GM12801 (cell line): ENCODE measurements around the gene SLAMF8.

Experiments
- TF ChIP-seq, protein P1 (sequence below): IDR thresholded peaks from one replicate; pipeline ENCODE4 v1.5.1; 2011; ENCODE audit warnings: control low read depth; ENCODE audit not compliant: insufficient read length; ENCODE audit errors: extremely low read depth

Gene SLAMF8

DNA sequence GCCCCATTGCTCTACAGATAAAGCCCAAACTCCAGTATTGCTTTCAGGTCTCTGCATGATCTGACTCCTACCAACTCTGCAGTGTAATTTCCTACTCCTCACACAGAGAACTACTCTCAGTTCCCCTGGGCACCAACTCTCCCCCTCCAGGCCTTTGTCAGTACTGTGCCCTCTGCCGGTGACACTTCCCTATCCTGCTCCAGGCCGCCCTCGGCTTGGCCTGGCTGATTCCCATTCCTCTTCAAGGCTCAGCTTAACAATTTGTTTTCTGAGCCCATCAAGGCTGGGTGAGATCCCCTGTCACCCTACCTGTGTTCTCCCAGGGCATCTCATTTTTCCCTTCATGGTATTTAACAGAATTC, 2.6 kb downstream of the SLAMF8 start:
- TF ChIP-seq, protein P1, sequence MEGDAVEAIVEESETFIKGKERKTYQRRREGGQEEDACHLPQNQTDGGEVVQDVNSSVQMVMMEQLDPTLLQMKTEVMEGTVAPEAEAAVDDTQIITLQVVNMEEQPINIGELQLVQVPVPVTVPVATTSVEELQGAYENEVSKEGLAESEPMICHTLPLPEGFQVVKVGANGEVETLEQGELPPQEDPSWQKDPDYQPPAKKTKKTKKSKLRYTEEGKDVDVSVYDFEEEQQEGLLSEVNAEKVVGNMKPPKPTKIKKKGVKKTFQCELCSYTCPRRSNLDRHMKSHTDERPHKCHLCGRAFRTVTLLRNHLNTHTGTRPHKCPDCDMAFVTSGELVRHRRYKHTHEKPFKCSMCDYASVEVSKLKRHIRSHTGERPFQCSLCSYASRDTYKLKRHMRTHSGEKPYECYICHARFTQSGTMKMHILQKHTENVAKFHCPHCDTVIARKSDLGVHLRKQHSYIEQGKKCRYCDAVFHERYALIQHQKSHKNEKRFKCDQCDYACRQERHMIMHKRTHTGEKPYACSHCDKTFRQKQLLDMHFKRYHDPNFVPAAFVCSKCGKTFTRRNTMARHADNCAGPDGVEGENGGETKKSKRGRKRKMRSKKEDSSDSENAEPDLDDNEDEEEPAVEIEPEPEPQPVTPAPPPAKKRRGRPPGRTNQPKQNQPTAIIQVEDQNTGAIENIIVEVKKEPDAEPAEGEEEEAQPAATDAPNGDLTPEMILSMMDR = no peak

DNA sequence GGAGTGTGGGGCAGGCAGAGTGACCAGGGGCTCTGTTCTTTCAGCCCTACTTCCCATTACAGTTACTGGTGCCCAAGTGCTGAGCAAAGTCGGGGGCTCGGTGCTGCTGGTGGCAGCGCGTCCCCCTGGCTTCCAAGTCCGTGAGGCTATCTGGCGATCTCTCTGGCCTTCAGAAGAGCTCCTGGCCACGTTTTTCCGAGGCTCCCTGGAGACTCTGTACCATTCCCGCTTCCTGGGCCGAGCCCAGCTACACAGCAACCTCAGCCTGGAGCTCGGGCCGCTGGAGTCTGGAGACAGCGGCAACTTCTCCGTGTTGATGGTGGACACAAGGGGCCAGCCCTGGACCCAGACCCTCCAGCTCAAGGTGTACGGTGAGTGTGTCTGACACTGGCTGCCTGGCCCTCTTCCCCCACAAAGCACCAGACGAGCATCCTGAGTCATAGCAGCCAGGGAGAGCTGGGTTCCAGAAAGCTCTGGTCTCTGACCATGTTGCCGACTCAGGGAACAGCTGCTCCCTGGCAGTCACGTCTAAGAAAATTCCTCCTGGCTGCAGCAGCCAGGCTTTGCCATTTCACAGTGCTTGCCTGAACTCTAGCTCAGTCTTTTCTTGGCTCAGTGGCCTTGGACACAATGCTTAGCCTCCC, 3.3 kb downstream of the SLAMF8 start:
- TF ChIP-seq, protein P1 = no peak

- TF ChIP-seq, protein P1 = no peak
These were observed 4.0 kb downstream of the SLAMF8 start for GRCh38 chr1:159830722-159831121.

GRCh38 chr1:159831412-159832141, 4.9 kb downstream of the SLAMF8 start:
- TF ChIP-seq, protein P1 = no peak

DNA sequence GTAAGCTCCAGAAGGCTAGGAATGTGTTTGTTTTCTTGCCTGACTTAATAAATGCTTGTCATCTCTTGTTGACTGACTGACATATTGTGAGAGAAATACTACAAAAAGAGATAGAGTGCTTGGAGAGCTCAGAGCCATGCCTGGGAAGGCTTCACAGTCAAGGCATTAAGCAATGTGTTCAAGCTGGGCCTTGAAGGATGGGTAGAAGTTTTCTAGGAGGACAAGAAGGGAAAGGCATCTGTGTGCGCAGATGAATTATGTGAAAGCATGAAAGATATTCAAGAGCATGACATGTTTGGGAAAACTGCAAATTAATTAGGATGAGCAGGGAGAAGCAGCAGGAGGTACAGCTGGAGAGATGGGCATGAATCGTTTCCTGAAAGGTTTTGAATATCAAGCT, 5.6 kb downstream of the SLAMF8 start:
- TF ChIP-seq, protein P1 = no peak

DNA sequence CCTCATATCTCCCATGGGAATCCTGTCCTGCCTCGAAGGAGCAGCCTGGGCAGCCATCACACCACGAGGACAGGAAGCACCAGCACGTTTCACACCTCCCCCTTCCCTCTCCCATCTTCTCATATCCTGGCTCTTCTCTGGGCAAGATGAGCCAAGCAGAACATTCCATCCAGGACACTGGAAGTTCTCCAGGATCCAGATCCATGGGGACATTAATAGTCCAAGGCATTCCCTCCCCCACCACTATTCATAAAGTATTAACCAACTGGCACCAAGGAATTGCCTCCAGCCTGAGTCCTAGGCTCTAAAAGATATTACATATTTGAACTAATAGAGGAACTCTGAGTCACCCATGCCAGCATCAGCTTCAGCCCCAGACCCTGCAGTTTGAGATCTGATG, 8.7 kb downstream of the SLAMF8 start:
- TF ChIP-seq, protein P1 = no peak

- TF ChIP-seq, protein P1 = no peak
These were observed 9.3 kb downstream of the SLAMF8 start for GRCh38 chr1:159835862-159836525.
